ENCODE measurements around the gene PPM1F. TPM values are rescaled to one million over a fixed set of nuclear protein-coding genes. Genes with fewer than 3 reads are reported as not detected.

PPM1F gene
- total RNA-seq, 2 experiments from 2014 or later, result 18.2 to 18.8 TPM

GRCh38 chr22:21968452-21969129, 15.9 kb upstream of the PPM1F start:
- Mint-ChIP-seq H3K36me3 (ENCODE audit: low read depth) (peaks cover 33% of the 10 kb centered on the region), H3K9me3 (no peaks in the 10 kb centered on the region), H3K27me3 (no peaks in the 10 kb centered on the region), H3K4me3 (no peak overlapping the region), H3K4me1 (ENCODE audit: low read depth) (no peaks in the 10 kb centered on the region), H3K27ac (no peak overlapping the region)
- TF ChIP-seq CTCF (IDR thresholded peaks at IDR 0.05), result no peak
- DNase-seq (no peak), ATAC-seq (no peak)
- intact Hi-C loops (cut with micrococcal nuclease), result no loop called here
- CTCF ChIA-PET, result interaction anchor here (2.5 to 3.3 kb wide), 3 partner anchors 16 to 31 kb away, joined by 10 to 18 read pairs (median 12); partner anchors contain the start of gene PPM1F
- POLR2A ChIA-PET, result interaction anchor here (0.5 kb wide), 1 partner anchor 215 kb away, joined by 4 read pairs; no protein-coding TSS in a partner anchor

GRCh38 chr22:21967693-21968271, 15.1 kb upstream of the PPM1F start:
- ATAC-seq, result no peak
- no peak overlapping the region for H3K27ac Mint-ChIP-seq
- ChIA-PET POLR2A (no interaction called here), CTCF (interaction anchor here (3.3 kb wide), 2 partner anchors 15 to 30 kb away, joined by 12 to 18 read pairs; partner anchors contain the start of gene PPM1F)
- DNase-seq, result no peak
- H3K9me3 Mint-ChIP-seq, result no peaks in the 10 kb centered on the region
- TF ChIP-seq CTCF (IDR thresholded peaks at IDR 0.05), result no peak
- H3K4me1 Mint-ChIP-seq (ENCODE audit: low read depth), result no peaks in the 10 kb centered on the region
- no peaks in the 10 kb centered on the region for H3K27me3 Mint-ChIP-seq
- intact Hi-C loops (cut with micrococcal nuclease), result no loop called here
- peaks cover 37% of the 10 kb centered on the region for H3K36me3 Mint-ChIP-seq (ENCODE audit: low read depth)
- H3K4me3 Mint-ChIP-seq, result no peak overlapping the region

GRCh38 chr22:21966643-21967516, 14.2 kb upstream of the PPM1F start:
- no peak overlapping the region for H3K4me3 Mint-ChIP-seq
- TF ChIP-seq CTCF (IDR thresholded peaks at IDR 0.05), result no peak
- ChIA-PET POLR2A (no interaction called here), CTCF (interaction anchor here (3.3 kb wide), 2 partner anchors 14 to 29 kb away, joined by 12 to 18 read pairs; partner anchors contain the start of gene PPM1F)
- ATAC-seq (no peak), DNase-seq (no peak)
- H3K4me1 Mint-ChIP-seq (ENCODE audit: low read depth), result no peaks in the 10 kb centered on the region
- peaks cover 38% of the 10 kb centered on the region for H3K36me3 Mint-ChIP-seq (ENCODE audit: low read depth)
- H3K27ac Mint-ChIP-seq, result no peak overlapping the region
- H3K27me3 Mint-ChIP-seq, result no peaks in the 10 kb centered on the region
- intact Hi-C loops (cut with micrococcal nuclease), result no loop called here
- no peaks in the 10 kb centered on the region for H3K9me3 Mint-ChIP-seq

GRCh38 chr22:21965762-21966288, 13.2 kb upstream of the PPM1F start:
- Mint-ChIP-seq H3K4me3 (no peak overlapping the region), H3K9me3 (no peaks in the 10 kb centered on the region), H3K36me3 (ENCODE audit: low read depth) (peaks cover 34% of the 10 kb centered on the region), H3K4me1 (ENCODE audit: low read depth) (no peaks in the 10 kb centered on the region), H3K27me3 (no peaks in the 10 kb centered on the region), H3K27ac (no peak overlapping the region)
- intact Hi-C loops (cut with micrococcal nuclease), result no loop called here
- ChIA-PET CTCF (interaction anchor here (1.7 to 3.3 kb wide), 2 partner anchors 13 to 28 kb away, joined by 8 to 12 read pairs; partner anchors contain the start of gene PPM1F), POLR2A (interaction anchor here (1.6 kb wide), 1 partner anchor 28 kb away, joined by 3 read pairs; no protein-coding TSS in a partner anchor)
- DNase-seq, result no peak
- ATAC-seq, result no peak
- no peak for TF ChIP-seq CTCF (IDR thresholded peaks at IDR 0.05)

Measured in activated CD8-positive, alpha-beta T cell treated with anti-CD3 and anti-CD28 coated beads for 36 hours (primary cell).